AG04450 (cell line): Measurements from ENCODE around the gene CELA3A. TPM values are rescaled to one million over a fixed set of nuclear protein-coding genes. Genes with fewer than 3 reads are reported as not detected.
"Not testable (repeated sequence)": the region's sequence is repeated elsewhere in the genome, so short reads cannot be mapped to it uniquely, and the experiment has no call there.

Experiments used
- CTCF ChIA-PET: fragments of 300-600, 350-600 bp; formaldehyde crosslinking; extraction: SDS; loops from one replicate; lab custom pipeline; 2022; ENCODE audit warnings: antibody characterized with exemption, inconsistent platforms; lab: Charles Lee
- POLR2A ChIA-PET: fragments of 350-600 bp; formaldehyde crosslinking; extraction: SDS; loops from one replicate; lab custom pipeline; 2021; ENCODE audit warnings: antibody characterized with exemption, inconsistent platforms; lab: Yijun Ruan, JAX
- DNase-seq: peaks from one replicate; pipeline ENCODE4 v3.0.0-alpha.2; 2011; ENCODE audit warnings: low read depth, low spot score
- H3K27ac ChIP-seq: one replicate; pipeline ENCODE4 v1.5.1; 2012; ENCODE audit warnings: low read depth, low read length, control low read depth
- H3K27me3 ChIP-seq: one replicate; pipeline ENCODE4 v1.6.0; 2012; ENCODE audit warnings: low read length; ENCODE audit not compliant: control insufficient read depth, insufficient read depth
- H3K4me3 ChIP-seq: 2 replicates; pipeline ENCODE4 v1.5.1; 2011; ENCODE audit warnings: mild to moderate bottlenecking, low read depth, low read length, control low read depth
- H3K9me3 ChIP-seq: 2 replicates; pipeline ENCODE4 v1.5.1; 2012; ENCODE audit warnings: low read length; ENCODE audit not compliant: control insufficient read depth, insufficient read depth
- CTCF ChIP-seq: IDR thresholded peaks from 2 replicates; pipeline ENCODE4 v1.5.1; 2011; ENCODE audit warnings: low read depth, low read length, control low read depth, inconsistent platforms
- polyA plus RNA-seq: library from polyadenylated mRNA; depleted of rRNA; stranded (reverse); fragments of >200 nt; gene quantifications from 2 replicates; pipeline ENCODE4 v1.2.3, GENCODE V29; 2011

CELA3A gene
- polyA plus RNA-seq, 1 experiment: not detected

GRCh38 chr1:21999645-22000044 is 1.8 kb upstream of the CELA3A start:
- H3K27me3 ChIP-seq, POLR2A ChIA-PET, CTCF ChIA-PET, H3K27ac ChIP-seq, DNase-seq, H3K4me3 ChIP-seq, H3K9me3 ChIP-seq: not testable (repeated sequence)

- H3K4me3 ChIP-seq, DNase-seq, H3K27me3 ChIP-seq, CTCF ChIA-PET, H3K27ac ChIP-seq, H3K9me3 ChIP-seq, POLR2A ChIA-PET: not testable (repeated sequence)
These were observed 1.0 kb downstream of the CELA3A start for GRCh38 chr1:22002461-22002860.

- H3K9me3 ChIP-seq, CTCF ChIA-PET, H3K27ac ChIP-seq, DNase-seq, POLR2A ChIA-PET, H3K4me3 ChIP-seq, H3K27me3 ChIP-seq: not testable (repeated sequence)
These were observed 1.4 kb downstream of the CELA3A start for GRCh38 chr1:22002875-22003274.

GRCh38 chr1:22003959-22004358 is 2.5 kb downstream of the CELA3A start:
- POLR2A ChIA-PET: interaction anchor here (1.2 kb wide), 1 partner anchor 22 kb away, joined by 5 read pairs; no protein-coding TSS in a partner anchor
- CTCF ChIA-PET, H3K27ac ChIP-seq, H3K27me3 ChIP-seq, DNase-seq, H3K4me3 ChIP-seq, H3K9me3 ChIP-seq: not testable (repeated sequence)

GRCh38 chr1:22005261-22006149 is 4.0 kb downstream of the CELA3A start:
- H3K27ac ChIP-seq, H3K27me3 ChIP-seq, DNase-seq, H3K4me3 ChIP-seq, H3K9me3 ChIP-seq, CTCF ChIA-PET, POLR2A ChIA-PET: not testable (repeated sequence)
- TF ChIP-seq CTCF: peak; percentile 28; the same call in 1 of the 2 replicates

GRCh38 chr1:22006736-22007135 is 5.3 kb downstream of the CELA3A start:
- H3K27ac ChIP-seq, H3K4me3 ChIP-seq, POLR2A ChIA-PET, CTCF ChIA-PET, H3K9me3 ChIP-seq, DNase-seq, H3K27me3 ChIP-seq: not testable (repeated sequence)

GRCh38 chr1:22007262-22007661 is 5.8 kb downstream of the CELA3A start:
- CTCF ChIA-PET, H3K4me3 ChIP-seq, DNase-seq, H3K27ac ChIP-seq, POLR2A ChIA-PET, H3K27me3 ChIP-seq, H3K9me3 ChIP-seq: not testable (repeated sequence)

- DNase-seq, H3K4me3 ChIP-seq, POLR2A ChIA-PET, H3K9me3 ChIP-seq, H3K27ac ChIP-seq, CTCF ChIA-PET, H3K27me3 ChIP-seq: not testable (repeated sequence)
These were observed 8.1 kb downstream of the CELA3A start for GRCh38 chr1:22009566-22009965.

GRCh38 chr1:22012752-22013151 is 11.3 kb downstream of the CELA3A start:
- DNase-seq, H3K27ac ChIP-seq, CTCF ChIA-PET, H3K4me3 ChIP-seq, POLR2A ChIA-PET, H3K9me3 ChIP-seq, H3K27me3 ChIP-seq: not testable (repeated sequence)

- H3K27ac ChIP-seq, DNase-seq, POLR2A ChIA-PET, H3K27me3 ChIP-seq, H3K4me3 ChIP-seq, H3K9me3 ChIP-seq: not testable (repeated sequence)
- CTCF ChIA-PET: interaction anchor here (0.6 kb wide), 1 partner anchor 9 kb away, joined by 3 read pairs; no protein-coding TSS in a partner anchor
These were observed 13.2 kb downstream of the CELA3A start for GRCh38 chr1:22014575-22015206.
